HG02623 (cell line): Measurements from ENCODE around the gene FSD1.
"Not testable (repeated sequence)": the region's sequence is repeated elsewhere in the genome, so short reads cannot be mapped to it uniquely, and the experiment has no call there.

Experiments
- ATAC-seq: cut with Tn5 transposase; IDR thresholded peaks from one replicate; pipeline ENCODE4 v1.9.1; 2021; ENCODE audit warnings: moderate library complexity; ENCODE audit not compliant: unreplicated experiment

Gene FSD1

GRCh38 chr19:4284176-4284958 lies 20.0 kb upstream of the FSD1 start:
- ATAC-seq: no peak

- ATAC-seq: no peak
These were observed 19.4 kb upstream of the FSD1 start for GRCh38 chr19:4284974-4285373.

GRCh38 chr19:4286141-4286540 lies 18.3 kb upstream of the FSD1 start:
- ATAC-seq: not testable (repeated sequence)

DNA sequence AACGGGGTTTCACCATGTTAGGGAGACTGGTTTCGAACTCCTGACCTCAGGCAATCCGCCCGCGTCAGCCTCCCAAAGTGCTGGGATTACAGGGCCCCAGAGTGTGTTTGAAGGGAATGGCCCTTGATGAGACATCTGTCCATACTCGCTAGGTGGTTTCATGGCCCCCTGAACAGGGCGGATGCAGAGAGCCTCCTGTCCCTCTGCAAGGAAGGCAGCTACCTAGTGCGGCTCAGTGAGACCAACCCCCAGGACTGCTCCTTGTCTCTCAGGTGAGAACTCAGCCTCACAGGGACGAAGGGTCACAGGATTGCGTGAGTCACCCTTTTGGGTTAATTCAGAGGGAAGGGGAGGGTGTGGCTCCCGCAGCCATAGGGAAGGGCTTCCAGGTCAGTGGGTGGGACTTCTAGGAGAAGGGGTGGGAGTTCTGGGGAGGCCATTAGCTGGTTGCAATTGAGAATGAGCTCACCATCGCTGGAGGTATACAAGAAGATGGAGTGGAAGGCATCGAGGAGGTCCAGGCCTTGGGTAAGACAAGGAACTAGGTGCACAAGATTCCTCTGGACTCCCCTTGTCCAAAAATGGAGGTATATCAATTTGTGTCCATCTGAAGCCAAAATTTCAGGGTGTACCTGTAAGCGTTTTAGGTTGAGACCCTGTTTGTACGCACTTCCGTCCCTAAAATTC lies 16.2 kb upstream of the FSD1 start:
- ATAC-seq: no peak

GRCh38 chr19:4291184-4291732 lies 13.1 kb upstream of the FSD1 start:
- ATAC-seq: no peak

DNA sequence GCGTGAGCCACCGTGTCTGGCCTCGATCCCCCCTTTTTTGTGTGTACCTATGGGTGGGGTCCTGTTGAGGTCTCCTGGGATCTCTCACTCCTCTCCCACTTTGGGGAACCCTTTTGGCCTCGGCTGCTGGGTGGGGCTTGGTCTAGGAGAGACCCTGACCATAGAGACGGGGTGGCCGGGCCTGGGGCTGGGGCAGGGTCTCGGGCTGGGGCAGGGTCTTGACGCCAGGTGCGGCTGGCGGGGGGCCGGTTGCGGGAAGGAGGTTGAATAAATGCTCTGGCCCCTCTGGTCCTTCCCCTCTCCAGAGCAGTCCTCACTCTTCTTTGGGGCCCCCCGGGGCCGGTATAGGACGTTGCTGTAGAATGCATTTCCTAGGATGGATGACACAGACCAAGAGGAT lies 11.9 kb upstream of the FSD1 start:
- ATAC-seq: no peak

- no peak for ATAC-seq
These were observed 10.0 kb upstream of the FSD1 start for GRCh38 chr19:4294389-4294788.

DNA sequence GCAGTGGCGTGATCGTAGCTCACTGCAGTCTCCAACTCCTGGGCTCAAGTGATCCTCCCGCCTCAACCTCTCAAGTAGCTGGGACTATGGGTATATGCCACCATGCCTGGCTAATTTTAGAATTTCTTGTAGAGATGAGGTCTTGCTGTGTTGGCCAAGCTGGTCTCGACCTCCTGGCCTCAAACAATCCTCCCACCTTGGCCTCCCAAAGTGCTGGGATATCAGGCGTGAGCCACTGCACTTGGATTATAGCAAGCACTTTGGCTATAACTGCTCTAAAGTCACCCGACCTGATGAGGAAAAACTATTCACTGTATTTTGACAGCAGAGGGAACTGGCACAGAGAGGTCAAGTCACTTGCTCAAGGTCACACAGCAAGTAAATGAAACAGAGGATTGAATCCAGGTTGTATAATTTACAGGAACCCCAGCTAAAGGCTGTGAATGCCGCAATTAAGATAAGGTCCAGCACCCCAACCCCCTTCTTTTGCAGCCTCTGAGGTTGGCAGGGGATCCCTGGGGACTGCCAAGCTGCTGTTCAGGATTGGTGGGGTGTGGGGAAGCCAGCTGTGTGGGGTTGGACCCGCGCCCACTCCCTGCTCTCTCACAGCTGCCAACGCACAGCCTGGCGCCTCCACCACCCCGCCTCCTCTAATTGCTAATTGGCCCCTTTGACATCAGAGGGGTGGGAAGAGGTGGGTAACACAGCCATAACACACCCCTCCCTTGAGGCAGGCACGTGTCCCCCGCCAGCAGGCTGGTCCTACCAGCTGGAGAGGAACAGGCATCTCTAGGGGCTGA lies 8.2 kb upstream of the FSD1 start:
- no peak for ATAC-seq

GRCh38 chr19:4297901-4298809 lies 6.2 kb upstream of the FSD1 start:
- ATAC-seq: no peak

DNA sequence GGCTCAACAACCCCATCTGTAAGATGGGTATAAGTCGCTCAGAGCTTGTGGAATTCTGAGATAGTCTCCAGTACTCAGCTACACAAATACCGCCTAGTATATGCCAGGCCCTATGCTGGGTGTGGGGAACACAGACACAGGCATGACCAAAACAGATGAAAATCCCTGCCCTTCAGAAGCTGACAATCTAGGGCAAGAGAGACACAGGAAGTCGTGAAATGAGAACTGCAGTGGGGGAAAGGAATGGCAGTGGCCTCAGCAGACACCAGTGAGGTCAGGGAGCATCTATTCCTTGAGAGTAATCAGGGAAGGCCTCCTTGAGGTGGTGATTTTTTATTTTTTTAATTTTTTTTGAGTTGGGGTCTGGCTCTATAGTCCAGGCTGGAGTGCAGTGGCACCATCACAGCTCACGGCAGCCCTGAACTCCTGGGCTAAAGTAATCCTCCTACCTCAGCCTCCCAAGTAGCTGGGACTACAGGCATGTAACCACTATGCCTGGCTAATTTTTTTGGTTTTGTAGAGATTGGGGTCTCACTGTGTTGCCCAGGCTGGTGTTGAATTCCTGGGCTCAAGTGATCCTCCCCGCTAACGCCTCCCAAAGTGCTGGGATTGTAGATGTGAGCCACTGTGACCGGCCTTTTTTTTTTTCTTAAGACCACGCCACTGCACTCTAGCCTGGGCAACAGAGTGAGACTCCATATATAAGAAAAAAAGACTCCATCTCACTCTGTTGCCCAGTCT lies 5.4 kb upstream of the FSD1 start:
- ATAC-seq: no peak

DNA sequence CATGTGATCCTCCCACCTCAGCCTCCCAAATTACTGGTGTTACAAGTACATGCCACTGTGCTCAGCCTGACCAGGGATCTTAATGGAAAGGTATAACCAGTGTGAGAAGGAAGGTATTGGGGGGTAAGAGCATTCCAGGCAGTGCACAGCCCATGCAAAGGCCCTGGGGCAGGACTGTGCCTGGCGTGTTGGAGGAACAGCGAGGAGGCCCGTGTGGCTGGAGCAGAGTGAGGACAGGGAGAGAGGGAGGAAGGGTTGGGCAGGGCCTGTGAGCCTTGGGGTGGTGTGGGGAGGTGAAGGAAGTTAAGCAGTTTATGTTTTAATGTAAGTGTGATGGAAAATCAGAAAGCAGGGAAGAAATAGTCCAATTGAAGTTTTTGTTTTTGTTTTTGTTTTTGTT lies 3.8 kb upstream of the FSD1 start:
- no peak for ATAC-seq

DNA sequence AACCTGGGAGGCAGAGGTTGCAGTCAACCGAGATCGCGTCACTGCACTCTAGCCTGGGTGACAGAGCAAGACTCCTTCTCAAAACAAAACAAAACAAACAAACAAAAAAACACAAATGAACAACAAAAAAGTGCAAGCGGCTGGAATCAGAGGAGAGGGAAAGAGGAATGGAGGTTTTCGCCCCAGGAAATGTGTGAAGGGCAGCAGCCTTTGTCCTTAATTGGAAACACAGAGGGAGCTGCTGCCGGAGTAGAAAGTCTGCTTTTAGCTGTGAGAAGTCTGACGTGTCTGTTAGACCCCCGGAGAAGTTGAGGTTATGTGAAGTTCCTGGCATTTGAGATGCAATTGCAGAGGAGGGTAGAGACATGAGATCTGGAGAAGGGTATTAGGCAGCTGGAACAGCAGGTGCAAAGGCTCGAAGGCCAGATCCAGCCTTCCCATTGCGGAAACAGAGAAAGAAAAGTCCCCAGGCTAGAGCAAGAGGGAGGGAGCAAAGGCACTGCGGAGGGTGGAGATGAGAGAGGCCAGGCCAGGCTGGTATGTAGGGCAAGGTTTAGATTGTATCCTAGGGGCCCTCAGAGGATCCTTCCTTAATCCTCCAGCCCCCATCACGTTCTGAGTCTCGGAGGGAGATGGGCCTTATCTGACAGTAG lies 2.7 kb upstream of the FSD1 start:
- ATAC-seq: no peak

DNA sequence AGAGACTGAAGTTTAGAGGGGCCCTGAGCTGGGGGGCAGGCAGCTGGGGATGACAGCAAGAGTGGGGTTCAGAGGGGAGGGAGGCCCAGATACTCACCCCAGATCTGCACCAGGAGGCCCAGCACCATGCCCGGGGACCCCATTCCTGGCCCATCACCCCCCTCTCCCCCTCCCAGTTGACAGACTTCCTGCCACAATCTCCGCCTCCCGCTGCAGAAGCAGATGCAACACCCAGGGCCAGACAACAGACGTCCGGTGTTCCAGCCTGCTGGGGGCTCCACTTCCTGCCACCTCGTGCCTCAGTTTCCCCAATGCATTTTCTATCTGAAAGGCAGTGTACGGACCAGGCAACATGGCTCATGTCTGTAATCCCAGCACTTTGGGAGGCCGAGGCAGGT lies 2.2 kb upstream of the FSD1 start, which contains the start of gene TMIGD2:
Gene TMIGD2 (minus strand): TSS at position 147 of the 398 bp plus-strand sequence. CDS start 4 bp downstream, at position 143.
- ATAC-seq: no peak

DNA sequence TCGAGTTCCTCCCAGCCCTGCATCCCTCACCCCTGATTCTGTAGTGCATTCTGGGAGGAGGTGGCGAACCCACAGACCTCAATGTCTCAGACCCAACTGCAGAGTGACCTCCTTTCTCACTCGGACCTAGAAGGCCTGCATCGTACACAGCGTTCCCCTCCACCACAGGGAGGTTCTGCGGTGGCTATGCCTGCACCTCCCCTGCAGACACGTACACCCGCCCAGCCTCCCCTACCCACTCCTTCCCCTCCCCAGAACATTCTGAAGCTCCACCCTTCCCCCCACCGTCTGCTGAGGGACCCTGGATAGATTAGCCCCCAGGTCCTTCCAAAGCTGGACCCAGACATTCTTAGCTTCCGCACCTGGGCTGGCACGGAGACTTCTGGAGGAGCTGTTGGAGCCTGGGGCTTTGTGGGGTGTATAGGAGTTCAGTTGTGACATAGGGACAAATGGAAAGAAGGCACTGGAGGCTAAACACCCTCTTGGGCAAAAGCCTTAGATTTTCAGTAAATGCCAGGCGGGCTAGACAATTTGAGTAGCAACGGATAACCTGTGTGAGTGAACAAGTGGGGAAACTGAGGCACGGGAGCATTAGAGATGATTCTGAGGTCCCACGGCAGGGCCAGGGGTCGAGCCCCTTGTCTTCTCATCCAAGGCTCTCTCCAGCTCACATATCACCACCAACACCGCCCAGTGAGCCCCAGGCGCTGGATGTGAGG lies 420 bp upstream of the FSD1 start:
- ATAC-seq: no peak

DNA sequence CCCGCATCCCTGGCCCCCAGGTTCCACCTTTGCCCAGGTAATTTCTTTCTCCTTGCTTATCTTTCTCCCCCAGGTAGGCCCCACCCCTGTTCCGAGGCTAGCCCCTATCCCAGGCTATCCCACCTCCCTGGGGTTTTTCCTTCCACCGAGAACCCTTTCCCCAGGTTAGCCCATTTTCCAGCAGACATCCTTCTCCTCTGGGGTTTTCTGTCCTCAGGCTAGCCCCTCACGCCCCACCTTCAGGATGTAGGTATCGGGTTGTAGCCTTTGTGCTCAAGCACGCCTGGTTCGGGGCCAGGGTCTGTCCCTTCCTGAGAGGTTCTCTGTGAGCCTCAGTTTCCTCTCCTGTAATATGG lies 837 bp downstream of the FSD1 start:
- no peak for ATAC-seq

DNA sequence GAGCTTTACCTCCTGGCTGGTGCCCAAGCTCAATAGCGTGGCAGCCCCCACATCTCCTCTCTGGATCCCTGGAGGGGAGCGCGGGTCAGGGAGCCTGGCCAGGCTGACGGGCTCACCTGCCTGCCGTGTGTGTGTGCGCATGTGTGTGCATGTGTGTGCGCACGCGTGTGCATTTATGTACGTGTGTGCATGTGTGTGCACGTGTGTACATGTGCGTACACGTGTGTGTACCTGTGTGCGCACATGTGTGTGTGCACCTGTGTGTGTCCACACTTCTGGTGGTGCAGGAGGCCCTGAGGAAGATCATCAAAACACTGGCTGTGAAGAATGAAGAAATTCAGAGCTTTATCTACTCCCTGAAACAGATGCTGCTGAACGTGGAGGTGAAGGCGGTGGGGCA lies 1.3 kb downstream of the FSD1 start:
- ATAC-seq: no peak

GRCh38 chr19:4310247-4311121 lies 6.1 kb downstream of the FSD1 start:
- no peak for ATAC-seq
